GM12865 (cell line): ENCODE data around the gene RHAG.

Source experiments
- DNase-seq: peaks from one replicate; pipeline ENCODE4 v3.0.0; 2010; ENCODE audit warnings: low read depth
- H3K4me3 ChIP-seq: 2 replicates; pipeline ENCODE4 v1.5.1; 2011; ENCODE audit warnings: mild to moderate bottlenecking, low read depth, low read length, control low read depth
- TF ChIP-seq, protein P1 (sequence below): IDR thresholded peaks from 2 replicates; pipeline ENCODE4 v1.5.1; 2011; ENCODE audit warnings: low read length, control low read depth, low read depth, inconsistent platforms; ENCODE audit not compliant: insufficient read depth; ENCODE audit errors: missing control alignments

RHAG gene

DNA sequence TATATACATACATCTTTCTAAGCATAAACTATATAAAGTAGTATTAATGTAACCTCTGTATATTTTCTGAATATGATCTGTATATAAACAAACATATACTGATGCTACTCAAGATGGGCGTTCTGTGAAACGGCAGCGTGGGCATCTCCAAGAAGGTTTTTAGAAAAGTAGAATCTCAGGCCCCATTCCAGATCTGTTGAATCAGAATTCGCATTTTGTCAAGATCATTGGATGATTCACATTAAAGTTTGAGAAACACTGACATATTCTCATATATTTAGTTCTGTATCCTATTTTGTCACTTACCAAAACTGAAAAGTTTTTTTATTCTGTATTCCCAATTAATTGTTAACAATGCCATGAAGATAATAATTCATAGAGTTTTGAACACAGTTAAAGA is 80.7 kb downstream of the RHAG start:
- no peak overlapping the region for H3K4me3 ChIP-seq
- TF ChIP-seq, protein P1, sequence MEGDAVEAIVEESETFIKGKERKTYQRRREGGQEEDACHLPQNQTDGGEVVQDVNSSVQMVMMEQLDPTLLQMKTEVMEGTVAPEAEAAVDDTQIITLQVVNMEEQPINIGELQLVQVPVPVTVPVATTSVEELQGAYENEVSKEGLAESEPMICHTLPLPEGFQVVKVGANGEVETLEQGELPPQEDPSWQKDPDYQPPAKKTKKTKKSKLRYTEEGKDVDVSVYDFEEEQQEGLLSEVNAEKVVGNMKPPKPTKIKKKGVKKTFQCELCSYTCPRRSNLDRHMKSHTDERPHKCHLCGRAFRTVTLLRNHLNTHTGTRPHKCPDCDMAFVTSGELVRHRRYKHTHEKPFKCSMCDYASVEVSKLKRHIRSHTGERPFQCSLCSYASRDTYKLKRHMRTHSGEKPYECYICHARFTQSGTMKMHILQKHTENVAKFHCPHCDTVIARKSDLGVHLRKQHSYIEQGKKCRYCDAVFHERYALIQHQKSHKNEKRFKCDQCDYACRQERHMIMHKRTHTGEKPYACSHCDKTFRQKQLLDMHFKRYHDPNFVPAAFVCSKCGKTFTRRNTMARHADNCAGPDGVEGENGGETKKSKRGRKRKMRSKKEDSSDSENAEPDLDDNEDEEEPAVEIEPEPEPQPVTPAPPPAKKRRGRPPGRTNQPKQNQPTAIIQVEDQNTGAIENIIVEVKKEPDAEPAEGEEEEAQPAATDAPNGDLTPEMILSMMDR: no peak
- DNase-seq: no peak
